ENCODE measurements around the gene PRRT2. TPM values are rescaled to one million over a fixed set of nuclear protein-coding genes. Genes with fewer than 3 reads are reported as not detected.

Gene PRRT2
- total and polyA plus RNA-seq, 10 of the 15 experiments (the other 5 are each of a cell fraction or from before 2014, with no cell fraction given): 0.08 to 0.49 (median 0.12) TPM; not detected in 4

- intact Hi-C loops (cut with micrococcal nuclease; ENCODE audit: unreplicated experiment): no loop called here
- no TSS peak for BruUV-seq (replicated peaks)
- CTCF ChIA-PET: no interaction called here
- ATAC-seq: no peak
- H3K27ac ChIP-seq (ENCODE audit: control insufficient read depth, insufficient read depth): no peak overlapping the region
- RAD21 ChIA-PET (ENCODE audit: unreplicated experiment): no interaction called here
- no peak overlapping the region for H2AFZ ChIP-seq (ENCODE audit: control insufficient read depth, low read depth, low read length)
- H3K27me3 ChIP-seq (replicated peaks in 1 of 2; ENCODE audit: control insufficient read depth in 2 of 2, insufficient read depth in 2 of 2, low read length in 1 of 2): no peaks in the 10 kb centered on the region
- TF ChIP-seq ESRRA (IDR thresholded peaks at IDR 0.05; ENCODE audit: low read length) (no peak), SMARCA5 (IDR thresholded peaks at IDR 0.05) (no peak), GABPA (IDR thresholded peaks at IDR 0.05; ENCODE audit: low read depth) (no peak), POLR2AphosphoS2 (IDR thresholded peaks at IDR 0.05; ENCODE audit: low read depth, low read length) (no peak), RCOR1 (conservative IDR thresholded peaks at IDR 0.05; ENCODE audit: low read depth, low read length) (no peak), IKZF2 (IDR thresholded peaks at IDR 0.05) (peak in 1 of 2 experiments; percentile 33; a peak in 1 of 4 replicates), IKZF1 (conservative IDR thresholded peaks at IDR 0.05) (peak; percentile 62; the same call in 1 of the 2 replicates), MTA2 (IDR thresholded peaks at IDR 0.05; ENCODE audit: low read depth) (0 out of 2 replicates have a peak, but pooled peaks have one; percentile 12), CREB1 (IDR thresholded peaks at IDR 0.05; ENCODE audit: low read depth) (no peak)
- SMC1A ChIA-PET (ENCODE audit: uncharacterized antibody, unreplicated experiment): no interaction called here
- no peak for FAIRE-seq
- H3K36me3 ChIP-seq (ENCODE audit: control insufficient read depth in 2 of 2, insufficient read depth in 2 of 2, low read length in 1 of 2): no peaks in the 10 kb centered on the region
- in situ Hi-C loops (cut with MboI): no loop called here
- POLR2A ChIA-PET: no interaction called here
- no peaks in the 10 kb centered on the region for H4K20me1 ChIP-seq (ENCODE audit: control insufficient read depth, insufficient read depth)
- H3K4me1 ChIP-seq (ENCODE audit: control insufficient read depth, insufficient read depth, low read length): no peaks in the 10 kb centered on the region
- H3K4me3 ChIP-seq: no peak overlapping the region
- DNase-seq (ENCODE audit: low read depth, low spot score): no peak
- no peaks in the 10 kb centered on the region for H3K9me3 ChIP-seq (replicated peaks; ENCODE audit: control insufficient read depth, insufficient read depth, low read length)
- H3K79me2 ChIP-seq (ENCODE audit: control insufficient read depth, insufficient read depth, low read length): no peaks in the 10 kb centered on the region
- WGBS (ENCODE audit: insufficient coverage, insufficient replicate concordance, low lambda C conversion rate, missing lambda C conversion rate): 95% methylated on average over 6 of the region's 6 CpGs
- H3K9ac ChIP-seq (ENCODE audit: control insufficient read depth, insufficient read depth, low read length): no peak overlapping the region
- no peak overlapping the region for H3K4me2 ChIP-seq (ENCODE audit: control insufficient read depth, insufficient read depth)
These were observed 48.7 kb upstream of the PRRT2 start for GRCh38 chr16:29763326-29763725.

All from GM12878 (cell line).